K562 (cell line): ENCODE results near the gene NUP155. TPM values are rescaled to one million over a fixed set of nuclear protein-coding genes. Genes with fewer than 3 reads are reported as not detected.

Experiments
- ATAC-seq: fragments of 200-7000 bp; cut with Tn5 transposase; 3 replicates; pipeline ENCODE4 v1.9.1; 2020; ENCODE audit warnings: moderate library complexity
- BruUV-seq: library from RNA; stranded (reverse); fragments of 400-500 nt; replicated peaks from 2 replicates; lab custom pipeline; 2021; lab: Mats Ljungman, UMichigan
- CTCF ChIA-PET: fragments of 300-600 bp; formaldehyde crosslinking; extraction: SDS; loops from one replicate; lab custom pipeline; 2021; ENCODE audit warnings: low intra/inter-chr PET ratio; lab: Yijun Ruan, JAX
- POLR2A ChIA-PET: fragments of 300-600, 350-650 bp; sonication (Branson Sonifier 250); formaldehyde crosslinking; extraction: SDS; loops from one replicate; lab custom pipeline; 2021; ENCODE audit warnings: antibody characterized with exemption, inconsistent platforms; lab: Yijun Ruan, JAX
- DNase-seq, 4 experiments: peaks; one replicate each; pipeline versions ENCODE4 v3.0.0 to v3.0.0-alpha.2; 2011 to 2018; ENCODE audit warnings: low spot score in 3 of 4, mixed read lengths in 3 of 4; ENCODE audit errors: extremely low read depth in 1 of 4
- FAIRE-seq: peaks from 2 replicates; lab custom pipeline; 2011; peaks lifted over from hg19 to GRCh38; lab: Jason Lieb, UNC
- H2AFZ ChIP-seq: 2 replicates; pipeline ENCODE4 v1.6.0; 2011; ENCODE audit warnings: low read depth, low read length, control low read depth, inconsistent platforms
- H3K27ac ChIP-seq: fragments of 200-600 bp; 3 replicates; pipeline ENCODE4 v1.8.0; 2011; ENCODE audit warnings: low read depth, mild to moderate bottlenecking, control low read depth, inconsistent platforms, low read length, moderate library complexity, mixed read lengths; ENCODE audit errors: extremely low read depth
- H3K27me3 ChIP-seq, 2 experiments: fragments of 300-600 bp in 1 of 2; 2 replicates in 1 of 2; 3 replicates in 1 of 2; pipeline versions ENCODE4 v1.6.0 to v1.8.0; 2011; ENCODE audit warnings: inconsistent platforms in 2 of 2, low read length in 2 of 2, mild to moderate bottlenecking in 1 of 2, mixed read lengths in 1 of 2, moderate library complexity in 1 of 2; ENCODE audit not compliant: control insufficient read depth in 2 of 2, insufficient read depth in 2 of 2
- H3K36me3 ChIP-seq: fragments of 300-600 bp; 3 replicates; pipeline ENCODE4 v1.8.0; 2011; ENCODE audit warnings: mild to moderate bottlenecking, low read length, inconsistent platforms; ENCODE audit not compliant: control insufficient read depth, insufficient read depth
- H3K4me1 ChIP-seq, 2 experiments: fragments of 200-600 bp in 1 of 2; replicated peaks in 1 of 2; 2 replicates in 1 of 2; 3 replicates in 1 of 2; pipeline versions ENCODE4 v1.5.1 to v1.8.0; 2011; ENCODE audit warnings: inconsistent platforms in 2 of 2, low read length in 2 of 2, mild to moderate bottlenecking in 1 of 2, mixed read lengths in 1 of 2, moderate library complexity in 1 of 2; ENCODE audit not compliant: control insufficient read depth in 2 of 2, insufficient read depth in 2 of 2
- H3K4me2 ChIP-seq: 2 replicates; pipeline ENCODE4 v1.6.1; 2011; ENCODE audit warnings: low read length, control low read depth, inconsistent platforms, mixed read lengths; ENCODE audit not compliant: insufficient read depth
- H3K4me3 ChIP-seq: fragments of 200-600 bp; sonication (generic), shearing (Covaris generic); 2 replicates; pipeline ENCODE4 v1.5.1; 2016; ENCODE audit warnings: control low read depth, inconsistent platforms
- H3K79me2 ChIP-seq: fragments of 200-600 bp; 3 replicates; pipeline ENCODE4 v1.8.0; 2011; ENCODE audit warnings: low read length, inconsistent platforms; ENCODE audit not compliant: control insufficient read depth, insufficient read depth
- H3K9ac ChIP-seq, 2 experiments: 2 replicates each; pipeline versions ENCODE4 v1.6.0 to v1.6.1; 2011; ENCODE audit warnings: low read depth in 2 of 2, low read length in 2 of 2, control low read depth in 1 of 2, inconsistent platforms in 1 of 2, mild to moderate bottlenecking in 1 of 2, mixed read lengths in 1 of 2; ENCODE audit not compliant: insufficient read depth in 1 of 2
- H3K9me1 ChIP-seq: one replicate; pipeline ENCODE4 v1.6.0; 2011; ENCODE audit warnings: inconsistent platforms, mild to moderate bottlenecking, low read length, moderate library complexity; ENCODE audit not compliant: control insufficient read depth, insufficient read depth
- H3K9me3 ChIP-seq: replicated peaks from 2 replicates; pipeline ENCODE4 v1.5.1; 2011; ENCODE audit warnings: low read depth, low read length, inconsistent platforms; ENCODE audit not compliant: control insufficient read depth, insufficient read depth
- H4K20me1 ChIP-seq: replicated peaks from 2 replicates; pipeline ENCODE4 v1.6.1; 2011; ENCODE audit warnings: low read length, inconsistent platforms, mixed read lengths; ENCODE audit not compliant: control insufficient read depth, insufficient read depth
- BHLHE40 ChIP-seq: IDR thresholded peaks from 2 replicates; pipeline ENCODE4 v1.6.1; 2011; ENCODE audit warnings: low read length, improper control_type of control experiment
- CTCFL ChIP-seq: IDR thresholded peaks from 2 replicates; pipeline ENCODE4 v1.6.1; 2011; ENCODE audit warnings: borderline replicate concordance, low read depth, mild to moderate bottlenecking, moderate library complexity, low read length; ENCODE audit not compliant: insufficient read depth, poor library complexity, severe bottlenecking
- GABPB1 ChIP-seq: sonication (generic); formaldehyde crosslinking; IDR thresholded peaks from 2 replicates; pipeline ENCODE4 v1.8.0; 2022; ENCODE audit warnings: mild to moderate bottlenecking, missing genetic modification reagents
- MAZ ChIP-seq, 2 experiments: fragments of 450-650 bp in 1 of 2; sonication (generic) in 1 of 2; formaldehyde crosslinking; IDR thresholded peaks in 1 of 2; conservative IDR thresholded peaks in 1 of 2; 2 replicates each; pipeline versions ENCODE4 v1.4.0 to v1.5.0; 2020; ENCODE audit warnings: mild to moderate bottlenecking in 1 of 2, missing genetic modification reagents in 1 of 2
- NFE2 ChIP-seq: IDR thresholded peaks from 2 replicates; pipeline ENCODE4 v1.6.1; 2014; ENCODE audit warnings: antibody characterized with exemption, low read depth
- PATZ1 ChIP-seq: fragments of 250-450 bp; sonication (Bioruptor Pico); IDR thresholded peaks from 2 replicates; pipeline ENCODE4 v1.5.0; 2020; ENCODE audit warnings: mild to moderate bottlenecking, borderline replicate concordance
- SMC3 ChIP-seq: conservative IDR thresholded peaks from 2 replicates; pipeline ENCODE4 v1.6.1; 2011; ENCODE audit warnings: low read depth, low read length, improper control_type of control experiment; ENCODE audit not compliant: insufficient read depth
- STAT5A ChIP-seq: IDR thresholded peaks from 2 replicates; pipeline ENCODE4 v1.6.1; 2012; ENCODE audit warnings: low read length, inconsistent platforms, borderline replicate concordance
- ZBTB8A ChIP-seq: fragments of 450-650 bp; IDR thresholded peaks from 2 replicates; pipeline ENCODE4 v1.6.1; 2018; ENCODE audit warnings: mild to moderate bottlenecking, moderate library complexity; ENCODE audit not compliant: partially characterized antibody
- ZNF644 ChIP-seq: fragments of 200-800 bp; sonication (Bioruptor generic); IDR thresholded peaks from 2 replicates; pipeline ENCODE4 v1.6.1; 2016; ENCODE audit warnings: low read depth, missing genetic modification characterization, missing compliant biosample characterization
- ZNF764 ChIP-seq: fragments of 250-450 bp; sonication (Bioruptor Pico); IDR thresholded peaks from 2 replicates; pipeline ENCODE4 v1.4.0; 2020; ENCODE audit warnings: low read depth, mild to moderate bottlenecking, moderate library complexity
- WGBS: fragments of 100-300 bp; shearing (Covaris generic); methylation state at CpG from one replicate; pipeline ENCODE4 v1.1.6; 2016; ENCODE audit warnings: low coverage, mixed read lengths; ENCODE audit not compliant: insufficient coverage; ENCODE audit errors: missing lambda C conversion rate; 5-methylcytosine and 5-hydroxymethylcytosine counted together
- in situ Hi-C: fragments of 300-500 bp; cut with MboI; formaldehyde crosslinking; loops from 4 replicates; pipeline ENCODE4 v1.15.0; 2018; ENCODE audit warnings: inconsistent platforms, mixed read lengths
- intact Hi-C: fragments of 100-400 bp; cut with micrococcal nuclease; formaldehyde crosslinking; loops from 2 replicates; pipeline ENCODE4 v1.14.2; 2022
- polyA plus RNA-seq, 8 experiments: library from polyadenylated mRNA; depleted of rRNA in 4 of 8; stranded (reverse) in 5 of 8; unstranded in 3 of 8; fragments of >200 nt; fragmentation: Nextera tagmentation in 2 of 8; fragmentation: Illumina TruSeq in 1 of 8; extraction: Ambion mirVana in 2 of 8; extraction: Trizol in 1 of 8; gene quantifications; 2 replicates each; pipeline versions ENCODE4 v1.2.1 to v1.2.3, GENCODE V29; 2011 to 2014; ENCODE audit warnings: inconsistent platforms in 1 of 8, missing spikeins in 1 of 8
- total RNA-seq, 7 experiments: library from RNA; depleted of rRNA in 6 of 7; stranded (reverse); fragments of >200 nt in 6 of 7; fragmentation: Illumina TruSeq in 2 of 7; extraction: Trizol in 2 of 7; gene quantifications; 2 replicates each; pipeline versions ENCODE4 v1.2.1 to v1.2.3, GENCODE V29; 2011 to 2021; ENCODE audit warnings: low replicate concordance in 1 of 7

Gene NUP155
- total and polyA plus RNA-seq, 9 of the 15 experiments (the other 6 are each of a cell fraction or from before 2014, with no cell fraction given), result 39.3 to 130 (median 77.0) TPM

- ChIA-PET POLR2A (no interaction called here), CTCF (no interaction called here)
- Histone ChIP-seq H3K9me3 (no peaks in the 10 kb centered on the region), H3K9me1 (no peaks in the 10 kb centered on the region), H4K20me1 (no peaks in the 10 kb centered on the region), H3K4me3 (no peak overlapping the region), H3K9ac (no peak overlapping the region), H3K4me2 (no peak overlapping the region), H3K27me3 (no peaks in the 10 kb centered on the region), H2AFZ (0 out of 2 replicates have a peak overlapping the region, but pooled peaks have one; percentile 1), H3K79me2 (peaks cover 16% of the 10 kb centered on the region), H3K36me3 (peaks cover 4% of the 10 kb centered on the region; the same call in 1 of the 3 replicates), H3K27ac (no peak overlapping the region), H3K4me1 (no peaks in the 10 kb centered on the region; a peak in 2 of 5 replicates)
- no peak for FAIRE-seq
- intact Hi-C loops, result loop anchor here (10.0 kb wide), 1 partner anchor 500 kb away; the partner anchor contains the start of gene NIPBL
- 62% methylated on average over 3 of the region's 3 CpGs for WGBS
- ATAC-seq, result no peak
- no peak for DNase-seq
- BruUV-seq, result no TSS peak
- in situ Hi-C loops, result no loop called here
- no peak for TF ChIP-seq ZNF644 (tag)
- TF ChIP-seq GABPB1 (CRISPR knock-in tag), result no peak
- TF ChIP-seq CTCFL, result no peak
- no peak for TF ChIP-seq ZBTB8A
- TF ChIP-seq STAT5A, result no peak
- TF ChIP-seq PATZ1 (CRISPR knock-in tag), result no peak
- no peak for TF ChIP-seq SMC3
- TF ChIP-seq NFE2, result no peak
- no peak for TF ChIP-seq MAZ (CRISPR knock-in tag; conservative IDR thresholded peaks at IDR 0.05 in 1 of 2, IDR thresholded peaks at IDR 0.05 in 1 of 2)
- TF ChIP-seq ZNF764 (CRISPR knock-in tag), result no peak
- no peak for TF ChIP-seq BHLHE40
These were observed 4.2 kb upstream of the NUP155 start for GRCh38 chr5:37375091-37375490.
